GM19351 (cell line): ENCODE results near the gene PARVA.
"Not testable (repeated sequence)": the region's sequence is repeated elsewhere in the genome, so short reads cannot be mapped to it uniquely, and the experiment has no call there.

ENCODE experiments used
- ATAC-seq: cut with Tn5 transposase; IDR thresholded peaks from one replicate; pipeline ENCODE4 v1.9.1; 2021; ENCODE audit warnings: mild to moderate bottlenecking, moderate library complexity; ENCODE audit not compliant: unreplicated experiment

Gene PARVA

GRCh38 chr11:12496181-12497025 is 119.0 kb downstream of the PARVA start:
- ATAC-seq = no peak

GRCh38 chr11:12497431-12497830 is 120.1 kb downstream of the PARVA start:
- no peak for ATAC-seq

DNA sequence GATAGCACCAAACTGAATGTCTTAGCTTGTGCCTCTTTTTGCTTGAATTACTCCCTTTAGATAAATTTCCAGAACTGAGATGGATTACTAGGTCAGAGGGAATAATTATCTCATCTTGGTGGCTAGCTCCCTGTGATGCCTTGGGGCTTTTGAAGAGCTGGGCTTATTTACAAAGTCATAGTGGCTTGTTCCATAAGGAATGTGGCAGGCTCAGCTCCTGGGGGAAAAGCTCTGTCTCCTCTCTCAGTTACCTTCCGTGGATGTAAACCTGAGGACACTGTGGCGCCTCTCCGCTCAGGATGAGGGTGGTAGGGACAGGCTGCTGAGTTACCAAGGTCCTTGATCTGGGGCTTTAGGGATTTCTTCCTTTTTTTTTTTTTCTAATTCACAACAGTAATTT is 121.7 kb downstream of the PARVA start:
- no peak for ATAC-seq

DNA sequence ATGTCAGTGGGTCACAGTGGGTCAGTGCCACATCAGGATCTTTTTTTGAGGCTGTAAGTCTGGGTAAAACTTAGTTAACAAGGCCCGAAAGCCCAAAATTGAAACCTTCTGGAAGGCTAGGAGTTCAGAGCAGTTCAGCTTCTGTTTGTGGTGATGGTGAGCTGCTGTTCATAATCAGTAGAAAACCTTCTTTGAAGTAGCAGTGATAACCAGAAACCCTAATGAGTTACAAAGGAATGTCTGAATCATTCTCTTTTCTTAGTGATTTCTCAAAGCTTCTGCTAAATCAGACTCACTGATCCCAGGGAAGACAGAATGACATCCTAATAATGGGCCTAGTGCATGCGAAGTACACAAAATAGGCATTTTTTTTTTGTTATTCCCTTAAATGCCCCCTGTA is 124.7 kb downstream of the PARVA start:
- ATAC-seq = no peak

DNA sequence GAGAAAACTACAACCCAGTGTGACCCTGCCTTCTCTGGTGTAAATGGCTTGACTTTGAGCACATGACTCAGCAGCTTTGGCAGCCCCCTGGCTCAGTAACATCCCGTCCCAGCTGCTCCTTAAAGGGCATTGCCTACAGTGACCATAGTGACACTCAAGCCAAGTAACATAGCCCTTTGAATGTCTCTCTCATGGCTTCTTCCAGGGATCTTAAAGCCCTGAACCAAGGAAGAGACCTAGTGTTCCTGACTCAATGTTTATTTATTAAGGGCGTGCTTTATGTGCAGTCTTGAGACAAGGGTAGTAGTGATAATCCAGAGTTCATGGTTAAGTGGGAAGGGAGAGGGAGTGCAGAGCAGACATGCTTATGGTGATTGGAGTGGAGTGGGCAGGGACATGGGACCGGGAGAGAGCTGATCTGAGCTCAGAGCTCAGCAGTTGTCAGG is 125.7 kb downstream of the PARVA start:
- no peak for ATAC-seq

DNA sequence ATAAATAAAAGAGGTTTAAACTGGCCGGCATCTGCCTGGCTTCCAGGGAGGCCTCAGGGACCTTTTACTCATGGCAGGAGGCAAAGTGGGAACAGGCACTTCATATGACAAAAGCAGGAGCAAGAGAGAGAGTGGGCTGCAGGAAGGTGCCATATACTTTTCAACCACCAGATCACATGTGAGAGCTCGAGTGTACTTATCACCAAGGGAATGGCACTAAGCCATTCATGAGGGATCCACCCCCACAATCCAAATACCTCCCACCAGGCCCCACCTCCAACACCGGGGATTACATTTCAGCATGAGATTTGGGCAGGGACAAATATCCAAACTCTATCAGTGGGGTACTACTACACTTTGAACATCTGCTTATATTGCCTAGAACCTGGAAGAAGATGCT is 126.5 kb downstream of the PARVA start:
- ATAC-seq = no peak

- ATAC-seq = no peak
Observed at GRCh38 chr11:12505183-12505582, 127.8 kb downstream of the PARVA start.

DNA sequence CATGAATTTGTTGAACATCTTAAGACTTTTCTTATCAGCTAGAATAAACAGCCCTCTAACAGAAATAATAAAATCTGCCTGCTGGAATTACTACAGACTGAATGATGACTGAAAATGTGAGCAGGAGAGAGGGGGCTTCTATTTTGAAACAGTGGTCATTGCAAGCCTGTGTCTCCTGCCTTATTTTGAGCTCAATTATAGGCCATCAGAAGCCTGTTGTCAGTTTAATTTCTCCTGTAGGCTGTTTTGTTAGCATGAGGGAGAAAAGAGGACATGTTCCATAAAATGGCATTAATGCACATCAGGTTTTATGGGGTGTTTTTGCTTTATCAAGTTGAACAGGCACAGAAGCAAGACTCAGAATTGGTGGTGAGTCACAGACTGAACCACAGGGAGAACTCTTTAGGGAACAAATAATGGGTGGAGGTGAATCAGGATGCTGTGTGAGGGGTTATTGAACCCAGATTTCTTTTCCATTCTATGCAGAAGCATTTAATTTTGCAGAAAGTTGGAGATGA is 129.1 kb downstream of the PARVA start:
- ATAC-seq = no peak

GRCh38 chr11:12507391-12507790 is 130.0 kb downstream of the PARVA start:
- ATAC-seq = no peak

- ATAC-seq = no peak
Observed at GRCh38 chr11:12508151-12508751, 130.9 kb downstream of the PARVA start.

- no peak for ATAC-seq
Observed at GRCh38 chr11:12509371-12509770, 132.0 kb downstream of the PARVA start.

- no peak for ATAC-seq
Observed at GRCh38 chr11:12512132-12512531, 134.8 kb downstream of the PARVA start.

GRCh38 chr11:12512826-12513395 is 135.5 kb downstream of the PARVA start:
- ATAC-seq = no peak

DNA sequence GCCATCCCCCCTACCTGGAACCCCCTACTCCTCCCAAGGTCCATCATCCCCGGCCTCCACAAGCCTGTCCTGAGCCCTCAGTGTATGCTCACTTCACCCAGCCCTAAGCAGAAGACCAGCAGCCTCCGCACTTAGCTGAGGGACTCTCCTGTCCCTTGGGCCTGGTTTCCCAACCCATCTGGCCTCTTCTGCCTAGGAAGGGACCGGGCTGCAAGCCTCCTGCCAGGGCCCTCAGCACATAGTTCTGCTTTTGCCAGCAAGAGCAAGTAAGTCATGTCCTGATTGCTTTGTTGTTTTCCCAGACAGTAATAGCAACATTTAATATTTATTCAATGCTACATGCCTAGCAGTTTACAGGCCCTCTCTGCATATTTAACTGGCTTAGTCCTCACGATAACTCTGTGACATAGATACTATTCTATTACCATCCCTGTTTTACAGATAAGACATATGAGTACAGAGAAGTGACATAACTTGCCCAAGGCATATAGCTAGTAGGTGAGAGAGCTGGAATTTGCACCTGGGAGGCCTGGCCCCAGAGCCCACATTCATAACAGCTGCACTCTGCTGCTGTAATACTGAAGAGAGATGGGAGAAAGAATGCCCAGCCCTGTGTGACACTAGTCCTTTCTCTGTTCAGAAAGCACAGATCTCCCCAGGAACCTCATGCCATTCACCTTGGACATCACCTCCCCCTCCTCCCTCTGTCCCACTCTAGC is 139.2 kb downstream of the PARVA start:
- no peak for ATAC-seq

DNA sequence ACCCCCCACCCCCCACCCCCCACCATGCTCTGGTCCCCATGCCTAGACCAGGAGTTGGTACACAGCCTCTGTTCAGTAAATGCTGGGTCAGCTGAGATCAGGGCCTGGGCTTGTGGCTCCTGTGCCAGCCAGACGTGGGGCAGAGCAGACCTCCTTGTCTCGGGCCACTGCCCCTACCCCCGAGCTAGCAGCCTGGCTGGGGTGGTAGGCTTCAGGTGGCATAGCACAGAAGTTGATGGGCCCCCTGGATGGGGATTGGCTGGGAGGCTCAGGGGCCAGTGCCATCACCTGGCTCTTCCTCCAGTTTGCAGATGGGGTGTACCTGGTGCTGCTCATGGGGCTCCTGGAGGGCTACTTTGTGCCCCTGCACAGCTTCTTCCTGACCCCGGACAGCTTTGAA is 139.9 kb downstream of the PARVA start:
- no peak for ATAC-seq

DNA sequence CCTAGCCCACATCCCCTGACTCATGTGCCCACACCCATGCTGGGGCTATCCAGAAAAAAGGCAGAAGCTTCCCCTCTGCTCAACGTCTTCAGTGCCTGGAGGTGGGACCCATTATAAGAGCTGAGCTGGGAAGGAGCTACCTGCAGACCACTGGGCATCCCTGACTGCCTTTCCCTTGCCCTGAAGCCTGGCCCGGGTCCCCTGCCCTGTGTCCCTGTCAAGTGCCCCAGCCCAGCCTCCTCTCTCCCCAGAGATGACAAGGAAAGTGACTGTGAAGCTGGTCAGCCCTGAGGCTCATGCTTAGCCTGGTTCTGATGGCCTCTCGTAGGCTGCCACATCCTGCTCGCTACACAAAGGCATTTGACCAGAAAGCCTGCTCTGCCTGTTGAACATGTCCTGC is 140.4 kb downstream of the PARVA start:
- ATAC-seq = no peak

- ATAC-seq = no peak
Observed at GRCh38 chr11:12518606-12519385, 141.4 kb downstream of the PARVA start.

GRCh38 chr11:12520054-12520453 is 142.7 kb downstream of the PARVA start:
- no peak for ATAC-seq

DNA sequence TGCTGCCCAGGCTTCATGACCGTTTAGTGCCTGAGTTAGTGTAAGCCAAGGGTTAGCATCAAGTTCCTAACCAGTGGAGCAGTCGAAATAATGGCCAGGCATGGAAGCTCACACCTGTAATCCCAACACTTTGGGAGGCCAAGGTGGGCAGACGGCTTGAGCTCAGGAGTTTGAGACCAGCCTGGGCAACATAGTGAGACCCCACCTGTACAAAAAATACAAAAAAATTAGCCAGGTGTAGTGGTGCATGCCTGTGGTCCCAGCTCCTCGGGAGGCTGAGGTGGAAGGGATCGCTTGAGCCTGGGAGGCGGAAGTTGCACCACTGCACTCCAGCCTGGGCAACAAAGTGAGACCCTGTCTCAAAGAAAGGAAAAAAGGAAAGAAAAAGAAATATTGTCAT is 143.2 kb downstream of the PARVA start:
- ATAC-seq = not testable (repeated sequence)

DNA sequence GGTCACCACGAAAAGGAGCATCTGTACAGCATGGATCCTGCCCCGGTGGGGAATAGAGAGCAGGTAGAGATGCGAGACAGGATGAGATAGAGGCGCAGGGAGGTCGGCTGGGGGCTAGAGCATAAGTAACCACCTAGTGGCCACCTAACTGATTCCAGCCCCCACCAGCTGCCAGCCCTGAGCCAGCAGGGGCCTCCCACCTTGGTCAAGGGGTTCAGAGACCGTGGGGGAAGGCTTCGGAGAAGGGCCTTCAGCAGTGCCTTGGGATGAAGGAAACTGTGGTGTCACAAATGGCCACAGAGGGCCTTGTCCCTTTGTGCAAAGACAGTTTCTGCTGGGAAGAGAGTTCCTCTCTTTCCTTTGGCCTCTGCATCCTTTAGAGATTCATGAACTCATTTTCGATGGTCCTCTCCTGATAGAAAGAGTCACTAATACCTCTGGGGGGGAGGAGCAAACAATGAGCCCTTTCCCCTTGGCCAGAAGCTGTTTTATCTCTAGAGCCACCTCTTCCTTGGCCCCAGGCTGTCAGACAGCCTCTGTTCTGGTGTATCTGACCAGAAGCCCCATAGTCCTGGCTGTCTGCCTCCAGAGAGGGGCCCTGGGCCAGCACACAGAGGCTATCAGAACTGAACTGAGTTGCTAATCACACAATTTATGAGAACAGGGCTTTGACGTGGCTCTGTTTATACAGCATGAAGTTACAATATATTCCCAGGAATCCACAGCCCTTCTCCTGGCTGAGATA is 146.0 kb downstream of the PARVA start:
- no peak for ATAC-seq
